OCI-LY1 (cell line): ENCODE results near the gene EYS.

Experiments
- H2AFZ ChIP-seq: fragments of 200-600 bp; sonication (generic), shearing (Covaris generic); 2 replicates; pipeline ENCODE4 v1.6.0; 2014; ENCODE audit warnings: antibody characterized with exemption, mild to moderate bottlenecking, low read length
- H3F3A ChIP-seq: fragments of 200-600 bp; sonication (generic), shearing (Covaris generic); 2 replicates; pipeline ENCODE4 v1.6.0; 2014; ENCODE audit warnings: mild to moderate bottlenecking, antibody characterized with exemption, low read length, moderate library complexity; ENCODE audit not compliant: insufficient read depth
- H3K27ac ChIP-seq: fragments of 200-600 bp; sonication (generic); 2 replicates; pipeline ENCODE4 v1.5.1; 2014; ENCODE audit warnings: low read length, mixed run types, mild to moderate bottlenecking, low read depth; ENCODE audit not compliant: poor library complexity, severe bottlenecking
- H3K27me3 ChIP-seq: fragments of 200-600 bp; sonication (generic); 2 replicates; pipeline ENCODE4 v1.6.0; 2014; ENCODE audit warnings: antibody characterized with exemption, mild to moderate bottlenecking, low read length, moderate library complexity; ENCODE audit not compliant: insufficient read depth
- H3K36me3 ChIP-seq: fragments of 200-600 bp; sonication (generic); 2 replicates; pipeline ENCODE4 v1.6.1; 2014; ENCODE audit warnings: mild to moderate bottlenecking, antibody characterized with exemption, low read length, moderate library complexity, mixed read lengths; ENCODE audit not compliant: insufficient read depth
- H3K4me1 ChIP-seq: fragments of 200-600 bp; sonication (generic); 2 replicates; pipeline ENCODE4 v1.5.1; 2014; ENCODE audit warnings: mild to moderate bottlenecking, low read length, moderate library complexity; ENCODE audit not compliant: insufficient read depth, severe bottlenecking
- H3K4me2 ChIP-seq: fragments of 200-600 bp; sonication (generic), shearing (Covaris generic); 2 replicates; pipeline ENCODE4 v1.6.1; 2014; ENCODE audit warnings: low read length
- H3K4me3 ChIP-seq: fragments of 200-600 bp; sonication (generic); 2 replicates; pipeline ENCODE4 v1.5.1; 2014; ENCODE audit warnings: low read length, low read depth, mild to moderate bottlenecking, mixed read lengths; ENCODE audit not compliant: poor library complexity, severe bottlenecking
- H3K79me2 ChIP-seq: fragments of 200-600 bp; shearing (Covaris generic); 2 replicates; pipeline ENCODE4 v1.6.1; 2016; ENCODE audit warnings: mixed run types, low read length, mixed read lengths; ENCODE audit not compliant: insufficient read depth
- H3K9ac ChIP-seq: fragments of 200-600 bp; sonication (generic), shearing (Covaris generic); 2 replicates; pipeline ENCODE4 v1.6.1; 2014; ENCODE audit warnings: mild to moderate bottlenecking, low read length, mixed read lengths
- H3K9me2 ChIP-seq: fragments of 200-600 bp; sonication (generic), shearing (Covaris generic); 2 replicates; pipeline ENCODE4 v1.6.1; 2014; ENCODE audit warnings: low read depth, mild to moderate bottlenecking, low read length, mixed read lengths
- H3K9me3 ChIP-seq: fragments of 200-600 bp; shearing (Covaris generic); 2 replicates; pipeline ENCODE4 v1.6.1; 2014; ENCODE audit warnings: low read length, mixed read lengths
- H4K20me1 ChIP-seq: fragments of 200-600 bp; sonication (generic), shearing (Covaris generic); 2 replicates; pipeline ENCODE4 v1.6.0; 2016; ENCODE audit warnings: mild to moderate bottlenecking, low read length; ENCODE audit not compliant: insufficient read depth
- CTCF ChIP-seq: fragments of 200-600 bp; sonication (generic), shearing (Covaris generic); IDR thresholded peaks from 2 replicates; pipeline ENCODE4 v1.5.1; 2017; ENCODE audit warnings: mild to moderate bottlenecking, antibody characterized with exemption, low read length, moderate library complexity, mixed read lengths
- EZH2 ChIP-seq: fragments of 200-600 bp; sonication (generic), shearing (Covaris generic); IDR thresholded peaks from 2 replicates; pipeline ENCODE4 v1.8.0; 2017; ENCODE audit warnings: borderline replicate concordance, mixed run types, mild to moderate bottlenecking, antibody characterized with exemption, low read length, moderate library complexity, mixed read lengths

Gene EYS

GRCh38 chr6:64155063-64155462 is 1552.0 kb downstream of the EYS start:
- no peak overlapping the region for H3K9ac ChIP-seq
- H3K27me3 ChIP-seq = no peaks in the 10 kb centered on the region
- H3K4me3 ChIP-seq = no peak overlapping the region
- no peaks in the 10 kb centered on the region for H3F3A ChIP-seq
- TF ChIP-seq EZH2 = no peak
- no peak for TF ChIP-seq CTCF
- no peaks in the 10 kb centered on the region for H3K9me2 ChIP-seq
- H3K9me3 ChIP-seq = no peaks in the 10 kb centered on the region
- no peaks in the 10 kb centered on the region for H4K20me1 ChIP-seq
- no peaks in the 10 kb centered on the region for H3K79me2 ChIP-seq
- H3K27ac ChIP-seq = no peak overlapping the region
- no peaks in the 10 kb centered on the region for H3K4me1 ChIP-seq
- no peak overlapping the region for H2AFZ ChIP-seq
- no peaks in the 10 kb centered on the region for H3K36me3 ChIP-seq
- H3K4me2 ChIP-seq = no peak overlapping the region

DNA sequence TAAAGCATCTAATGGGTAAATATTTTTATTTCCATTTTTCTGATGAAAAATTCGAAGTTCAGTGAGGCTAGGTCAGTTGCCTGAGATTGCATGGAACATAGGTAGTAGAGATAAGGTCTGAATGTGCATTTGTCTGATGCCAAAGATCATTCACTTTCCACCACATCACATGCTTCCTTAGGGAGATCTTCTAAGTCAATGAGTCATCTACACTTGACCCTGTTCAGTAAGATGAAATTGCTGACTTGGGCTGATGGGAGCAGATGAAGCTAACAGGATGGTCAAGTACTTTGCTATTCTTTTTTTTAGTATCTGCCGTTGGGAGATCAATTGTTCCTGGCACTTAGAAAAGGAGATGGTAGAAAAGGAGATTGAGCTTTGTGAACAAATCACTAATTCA is 1560.2 kb downstream of the EYS start:
- H3K4me2 ChIP-seq = no peak overlapping the region
- no peaks in the 10 kb centered on the region for H3K4me1 ChIP-seq
- no peaks in the 10 kb centered on the region for H4K20me1 ChIP-seq
- H3K9me2 ChIP-seq = no peaks in the 10 kb centered on the region
- no peaks in the 10 kb centered on the region for H3F3A ChIP-seq
- no peak overlapping the region for H3K9ac ChIP-seq
- no peaks in the 10 kb centered on the region for H3K9me3 ChIP-seq
- H3K27ac ChIP-seq = no peak overlapping the region
- no peak for TF ChIP-seq EZH2
- TF ChIP-seq CTCF = no peak
- H3K36me3 ChIP-seq = no peaks in the 10 kb centered on the region
- H3K4me3 ChIP-seq = no peak overlapping the region
- no peaks in the 10 kb centered on the region for H3K79me2 ChIP-seq
- no peaks in the 10 kb centered on the region for H3K27me3 ChIP-seq
- no peak overlapping the region for H2AFZ ChIP-seq

- TF ChIP-seq EZH2 = no peak
- no peak for TF ChIP-seq CTCF
- H4K20me1 ChIP-seq = no peaks in the 10 kb centered on the region
Observed at GRCh38 chr6:64146094-64146493, 1560.9 kb downstream of the EYS start.

More at GRCh38 chr6:64146094-64146493, 1560.9 kb downstream of the EYS start:
- H3K4me2 ChIP-seq = no peak overlapping the region
- H3K9me2 ChIP-seq = no peaks in the 10 kb centered on the region
- no peak overlapping the region for H3K4me3 ChIP-seq
- H3K9me3 ChIP-seq = no peaks in the 10 kb centered on the region
- no peaks in the 10 kb centered on the region for H3K27me3 ChIP-seq
- H3K27ac ChIP-seq = no peak overlapping the region
- no peak overlapping the region for H2AFZ ChIP-seq
- H3K79me2 ChIP-seq = no peaks in the 10 kb centered on the region
- no peaks in the 10 kb centered on the region for H3K4me1 ChIP-seq
- H3K9ac ChIP-seq = no peak overlapping the region
- no peaks in the 10 kb centered on the region for H3F3A ChIP-seq
- no peaks in the 10 kb centered on the region for H3K36me3 ChIP-seq
